OCI-LY3 (cell line): ENCODE results near the gene PPP2R5A.

Source experiments
- EZH2phosphoT487 ChIP-seq: fragments of 200-600 bp; shearing (Covaris generic); IDR thresholded peaks from 2 replicates; pipeline ENCODE4 v1.6.1; 2018; ENCODE audit warnings: antibody characterized with exemption, mixed run types, low read depth
- TF ChIP-seq, protein P1 (sequence below): fragments of 200-600, 300-600 bp; sonication (generic); IDR thresholded peaks from 2 replicates; pipeline ENCODE4 v1.5.1; 2014; ENCODE audit warnings: antibody characterized with exemption, low read length, low read depth

DNA sequence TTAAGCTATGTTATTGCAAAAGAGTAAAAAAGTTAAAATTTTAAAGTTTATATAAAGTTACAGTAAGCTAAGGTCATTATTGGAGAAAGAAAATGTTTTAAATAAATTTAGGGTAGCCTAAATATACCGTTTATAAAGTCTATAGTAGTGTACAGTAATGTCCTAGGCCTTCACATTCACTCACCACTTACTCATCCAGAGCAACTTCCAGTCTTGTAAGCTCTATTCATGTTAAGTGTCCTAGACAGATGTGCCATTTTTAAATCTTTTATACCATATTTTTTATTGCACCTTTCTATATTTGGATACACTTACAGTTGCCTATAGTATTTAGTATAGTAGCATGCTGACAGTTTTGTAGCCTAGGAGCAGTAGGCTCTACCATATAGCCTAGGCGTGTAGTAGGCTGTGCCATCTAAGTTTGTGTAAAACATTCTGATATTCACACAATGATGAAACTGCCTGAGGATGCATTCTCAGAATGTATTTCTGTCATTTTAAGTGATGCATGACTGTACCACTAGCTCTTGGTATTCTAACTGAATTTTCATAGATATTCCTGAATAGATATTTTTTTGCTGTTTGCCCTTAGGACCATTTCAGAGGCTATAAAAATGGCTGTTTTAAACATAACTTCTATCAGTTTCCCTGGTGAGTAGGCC, 26.8 kb downstream of the PPP2R5A start:
- TF ChIP-seq, protein P1, sequence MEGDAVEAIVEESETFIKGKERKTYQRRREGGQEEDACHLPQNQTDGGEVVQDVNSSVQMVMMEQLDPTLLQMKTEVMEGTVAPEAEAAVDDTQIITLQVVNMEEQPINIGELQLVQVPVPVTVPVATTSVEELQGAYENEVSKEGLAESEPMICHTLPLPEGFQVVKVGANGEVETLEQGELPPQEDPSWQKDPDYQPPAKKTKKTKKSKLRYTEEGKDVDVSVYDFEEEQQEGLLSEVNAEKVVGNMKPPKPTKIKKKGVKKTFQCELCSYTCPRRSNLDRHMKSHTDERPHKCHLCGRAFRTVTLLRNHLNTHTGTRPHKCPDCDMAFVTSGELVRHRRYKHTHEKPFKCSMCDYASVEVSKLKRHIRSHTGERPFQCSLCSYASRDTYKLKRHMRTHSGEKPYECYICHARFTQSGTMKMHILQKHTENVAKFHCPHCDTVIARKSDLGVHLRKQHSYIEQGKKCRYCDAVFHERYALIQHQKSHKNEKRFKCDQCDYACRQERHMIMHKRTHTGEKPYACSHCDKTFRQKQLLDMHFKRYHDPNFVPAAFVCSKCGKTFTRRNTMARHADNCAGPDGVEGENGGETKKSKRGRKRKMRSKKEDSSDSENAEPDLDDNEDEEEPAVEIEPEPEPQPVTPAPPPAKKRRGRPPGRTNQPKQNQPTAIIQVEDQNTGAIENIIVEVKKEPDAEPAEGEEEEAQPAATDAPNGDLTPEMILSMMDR, result no peak
- TF ChIP-seq EZH2phosphoT487, result no peak
